Measurements from ENCODE around the gene OR7A17. TPM values are rescaled to one million over a fixed set of nuclear protein-coding genes. Genes with fewer than 3 reads are reported as not detected.

The OR7A17 gene
- not detected for total RNA-seq

GRCh38 chr19:14886032-14886431 is at the start of gene OR7A17:
Gene OR7A17, minus strand, starts transcription at chr19:14886132. Its CDS starts 4,777 bp downstream, at chr19:14881355.
- peaks cover 8% of the 10 kb centered on the region for H3K4me1 Mint-ChIP-seq (ENCODE audit: low read depth)
- no peak within 1 kb of the TSS for H3K4me3 Mint-ChIP-seq
- peaks cover 10% of the 10 kb centered on the region for H3K27me3 Mint-ChIP-seq (ENCODE audit: low read depth)
- intact Hi-C loops (cut with micrococcal nuclease): no loop called here
- CTCF ChIA-PET: no interaction called here
- no peak for DNase-seq
- H3K9me3 Mint-ChIP-seq: no peaks in the 10 kb centered on the region
- H3K36me3 Mint-ChIP-seq (ENCODE audit: low read depth): no peaks in the 10 kb centered on the region
- no peak within 1 kb of the TSS for H3K27ac Mint-ChIP-seq

DNA sequence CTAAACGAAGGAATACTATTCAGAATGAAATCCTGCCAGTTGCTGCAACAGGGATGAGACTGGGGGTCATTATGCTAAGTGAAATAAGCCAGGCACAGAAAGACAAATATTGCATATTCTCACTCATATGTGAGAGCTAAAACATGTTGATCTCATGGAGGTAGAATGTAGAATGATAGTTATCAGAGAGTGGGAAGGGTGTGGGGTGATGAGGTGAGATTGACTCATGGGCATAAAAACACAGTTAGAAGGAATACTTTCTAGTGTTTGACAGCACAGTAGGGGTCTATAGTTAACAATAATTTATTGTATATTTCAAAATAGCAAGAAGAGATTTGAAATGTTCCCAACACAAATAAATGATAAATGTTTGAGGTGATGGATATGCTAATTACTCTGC is 47.6 kb upstream of the OR7A17 start:
- DNase-seq: no peak
- intact Hi-C loops (cut with micrococcal nuclease): no loop called here
- H3K4me1 Mint-ChIP-seq (ENCODE audit: low read depth): no peaks in the 10 kb centered on the region
- H3K27ac Mint-ChIP-seq: no peak overlapping the region
- peaks cover 19% of the 10 kb centered on the region for H3K27me3 Mint-ChIP-seq (ENCODE audit: low read depth)
- H3K36me3 Mint-ChIP-seq (ENCODE audit: low read depth): no peaks in the 10 kb centered on the region
- H3K4me3 Mint-ChIP-seq: no peak overlapping the region
- peaks cover 3% of the 10 kb centered on the region for H3K9me3 Mint-ChIP-seq
- CTCF ChIA-PET: no interaction called here

DNA sequence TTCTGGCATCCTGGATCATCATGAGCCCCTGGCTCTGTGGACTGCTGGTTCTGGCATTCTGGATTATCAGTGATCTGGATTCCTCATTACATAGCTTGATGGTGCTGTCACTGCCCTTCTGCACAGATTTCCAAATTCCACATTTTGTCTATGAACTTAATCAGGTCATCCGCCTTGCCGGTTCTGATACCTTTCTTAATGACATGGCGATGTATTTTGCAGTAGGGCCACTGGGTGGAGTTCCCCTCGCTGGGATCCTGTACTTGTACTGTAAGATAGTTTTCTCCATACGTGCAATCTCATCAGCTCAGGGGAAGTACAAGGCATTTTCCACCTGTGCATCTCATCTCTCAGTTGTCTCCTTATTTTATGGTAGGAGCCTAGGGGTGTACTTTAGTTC is 30.9 kb upstream of the OR7A17 start:
- intact Hi-C loops (cut with micrococcal nuclease): no loop called here
- Mint-ChIP-seq H3K4me1 (ENCODE audit: low read depth) (no peaks in the 10 kb centered on the region), H3K9me3 (peaks cover 6% of the 10 kb centered on the region), H3K36me3 (ENCODE audit: low read depth) (no peaks in the 10 kb centered on the region), H3K27me3 (ENCODE audit: low read depth) (peaks cover 28% of the 10 kb centered on the region), H3K27ac (no peak overlapping the region), H3K4me3 (no peak overlapping the region)
- CTCF ChIA-PET: no interaction called here
- no peak for DNase-seq

GRCh38 chr19:14915116-14915515 is 29.2 kb upstream of the OR7A17 start:
- H3K36me3 Mint-ChIP-seq (ENCODE audit: low read depth): no peaks in the 10 kb centered on the region

GRCh38 chr19:14906711-14907110 is 20.8 kb upstream of the OR7A17 start:
- CTCF ChIA-PET: interaction anchor here (0.7 kb wide), 1 partner anchor 31 kb away, joined by 3 read pairs; no protein-coding TSS in a partner anchor
- H3K36me3 Mint-ChIP-seq (ENCODE audit: low read depth): no peaks in the 10 kb centered on the region
- intact Hi-C loops (cut with micrococcal nuclease): no loop called here
- no peak overlapping the region for H3K4me3 Mint-ChIP-seq
- no peak for DNase-seq
- no peaks in the 10 kb centered on the region for H3K9me3 Mint-ChIP-seq
- H3K4me1 Mint-ChIP-seq (ENCODE audit: low read depth): no peaks in the 10 kb centered on the region
- no peak overlapping the region for H3K27ac Mint-ChIP-seq
- H3K27me3 Mint-ChIP-seq (ENCODE audit: low read depth): peaks cover 13% of the 10 kb centered on the region

More at GRCh38 chr19:14915116-14915515, 29.2 kb upstream of the OR7A17 start:
- H3K4me3 Mint-ChIP-seq: no peak overlapping the region
- peaks cover 6% of the 10 kb centered on the region for H3K9me3 Mint-ChIP-seq
- intact Hi-C loops (cut with micrococcal nuclease): no loop called here
- CTCF ChIA-PET: no interaction called here
- no peak for DNase-seq
- no peak overlapping the region for H3K27ac Mint-ChIP-seq
- peaks cover 26% of the 10 kb centered on the region for H3K27me3 Mint-ChIP-seq (ENCODE audit: low read depth)
- no peaks in the 10 kb centered on the region for H3K4me1 Mint-ChIP-seq (ENCODE audit: low read depth)

- Mint-ChIP-seq H3K4me3 (no peak overlapping the region), H3K4me1 (ENCODE audit: low read depth) (no peaks in the 10 kb centered on the region), H3K27me3 (ENCODE audit: low read depth) (peaks cover 21% of the 10 kb centered on the region), H3K9me3 (no peaks in the 10 kb centered on the region), H3K36me3 (ENCODE audit: low read depth) (no peaks in the 10 kb centered on the region), H3K27ac (no peak overlapping the region)
- intact Hi-C loops (cut with micrococcal nuclease): no loop called here
- CTCF ChIA-PET: no interaction called here
- no peak for DNase-seq
Measured at GRCh38 chr19:14901675-14902260, 15.8 kb upstream of the OR7A17 start.

- intact Hi-C loops (cut with micrococcal nuclease): no loop called here
- Mint-ChIP-seq H3K4me3 (no peak overlapping the region), H3K4me1 (ENCODE audit: low read depth) (peaks cover 8% of the 10 kb centered on the region), H3K27ac (no peak overlapping the region), H3K27me3 (ENCODE audit: low read depth) (peaks cover 31% of the 10 kb centered on the region), H3K9me3 (no peaks in the 10 kb centered on the region), H3K36me3 (ENCODE audit: low read depth) (no peaks in the 10 kb centered on the region)
- CTCF ChIA-PET: interaction anchor here (0.6 kb wide), 1 partner anchor 52 kb away, joined by 3 read pairs; no protein-coding TSS in a partner anchor
- no peak for DNase-seq
Measured at GRCh38 chr19:14890643-14891379, 4.9 kb upstream of the OR7A17 start.

DNA sequence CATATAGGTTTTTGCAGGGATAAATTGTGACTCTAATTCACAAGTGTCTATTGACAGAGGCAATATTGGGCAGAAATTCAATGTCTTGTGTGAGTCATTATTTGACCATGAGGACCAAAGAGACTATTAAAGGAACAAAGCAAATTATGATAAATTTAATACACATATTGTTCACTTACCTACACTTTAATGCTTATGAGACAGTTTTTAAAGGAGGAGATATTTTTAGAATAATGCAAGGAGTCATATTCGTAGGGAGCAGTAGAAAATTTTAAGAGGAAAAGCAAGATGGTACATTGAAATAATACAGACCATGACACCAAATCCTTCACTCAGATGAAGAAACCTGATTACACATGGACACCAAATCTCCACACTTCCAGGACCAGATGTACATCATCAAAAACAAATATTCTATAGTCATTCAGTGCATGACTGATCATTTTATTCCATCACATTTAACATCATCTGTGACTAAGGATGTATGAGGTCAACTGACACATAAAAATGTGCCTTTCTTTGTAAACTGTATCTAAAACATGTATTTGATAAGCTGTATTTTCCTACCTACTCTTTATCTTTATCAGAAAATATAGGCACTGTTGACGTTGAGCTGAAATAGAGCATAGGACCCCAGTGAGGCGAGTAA is 4.2 kb upstream of the OR7A17 start:
- CTCF ChIA-PET: interaction anchor here (0.6 kb wide), 1 partner anchor 51 kb away, joined by 3 read pairs; no protein-coding TSS in a partner anchor

DNA sequence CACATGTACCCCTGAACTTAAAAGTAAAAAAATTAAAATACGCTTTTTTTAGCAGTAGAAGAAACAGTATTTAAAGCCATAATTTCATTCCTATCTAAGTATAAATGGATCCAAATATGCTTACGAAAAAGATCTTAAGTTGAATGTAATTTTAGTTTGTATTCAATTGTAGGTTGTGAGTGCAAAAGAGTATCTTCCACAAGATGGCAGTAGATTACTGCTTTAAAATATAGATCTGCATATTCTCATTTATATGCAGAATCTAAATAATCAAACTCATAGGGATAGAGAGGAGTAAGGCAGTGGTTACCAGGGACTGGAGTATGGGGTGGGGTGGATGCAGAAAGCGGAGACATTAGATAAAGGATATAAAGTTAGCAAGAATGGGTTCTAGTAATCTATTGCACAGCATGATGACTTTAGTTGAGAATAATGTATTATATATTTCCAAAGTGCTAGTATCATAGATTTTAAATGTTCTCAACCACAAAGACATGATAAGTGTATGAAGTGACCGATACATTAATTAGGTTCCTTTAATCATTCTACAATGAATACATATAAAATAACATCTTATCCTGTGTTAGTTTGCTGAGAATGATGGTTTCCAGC is 14.2 kb downstream of the OR7A17 start:
- Mint-ChIP-seq H3K27ac (no peak overlapping the region), H3K36me3 (ENCODE audit: low read depth) (no peaks in the 10 kb centered on the region), H3K4me1 (ENCODE audit: low read depth) (no peaks in the 10 kb centered on the region), H3K4me3 (no peak overlapping the region), H3K9me3 (no peaks in the 10 kb centered on the region), H3K27me3 (ENCODE audit: low read depth) (peaks cover 30% of the 10 kb centered on the region)
- DNase-seq: no peak
- intact Hi-C loops (cut with micrococcal nuclease): loop anchor here (1.0 kb wide), 1 partner anchor 279 kb away; no protein-coding TSS in a partner anchor
- CTCF ChIA-PET: no interaction called here

More for the DNA sequence above, 4.2 kb upstream of the OR7A17 start:
- no peak for DNase-seq
- intact Hi-C loops (cut with micrococcal nuclease): loop anchor here (2.0 kb wide), 1 partner anchor 103 kb away; no protein-coding TSS in a partner anchor
- H3K27me3 Mint-ChIP-seq (ENCODE audit: low read depth): peaks cover 29% of the 10 kb centered on the region
- H3K36me3 Mint-ChIP-seq (ENCODE audit: low read depth): no peaks in the 10 kb centered on the region
- peaks cover 8% of the 10 kb centered on the region for H3K4me1 Mint-ChIP-seq (ENCODE audit: low read depth)
- H3K4me3 Mint-ChIP-seq: no peak overlapping the region
- H3K9me3 Mint-ChIP-seq: no peaks in the 10 kb centered on the region
- H3K27ac Mint-ChIP-seq: no peak overlapping the region

GRCh38 chr19:14868497-14868896 is 17.4 kb downstream of the OR7A17 start:
- H3K27me3 Mint-ChIP-seq (ENCODE audit: low read depth): peaks cover 36% of the 10 kb centered on the region
- H3K4me3 Mint-ChIP-seq: no peak overlapping the region
- H3K4me1 Mint-ChIP-seq (ENCODE audit: low read depth): no peaks in the 10 kb centered on the region
- intact Hi-C loops (cut with micrococcal nuclease): no loop called here
- H3K9me3 Mint-ChIP-seq: no peaks in the 10 kb centered on the region
- no peak overlapping the region for H3K27ac Mint-ChIP-seq
- no peaks in the 10 kb centered on the region for H3K36me3 Mint-ChIP-seq (ENCODE audit: low read depth)
- DNase-seq: no peak
- CTCF ChIA-PET: no interaction called here

DNA sequence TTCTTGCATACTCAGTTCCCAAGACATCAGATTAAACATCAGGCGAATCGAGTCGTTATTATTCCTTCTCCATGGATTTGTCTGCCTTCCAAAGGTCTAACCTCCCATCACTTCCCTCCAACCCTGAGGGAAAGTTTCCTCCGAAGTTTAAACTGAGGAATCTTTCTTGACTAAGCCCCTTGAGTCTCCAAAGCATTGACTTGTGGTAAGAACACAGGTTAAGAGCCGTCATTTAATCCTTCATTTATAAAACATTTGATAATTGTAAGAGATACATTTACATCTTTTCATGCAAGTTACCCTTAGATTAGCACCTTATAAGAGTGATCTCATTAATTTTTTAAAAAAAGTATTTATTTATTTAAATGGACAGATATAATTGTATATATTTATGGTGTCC is 37.1 kb downstream of the OR7A17 start, which contains the start of gene OR7A10:
Gene OR7A10 (minus strand): TSS at position 101 of the 400 bp plus-strand sequence. CDS start 7,045 bp downstream, outside the sequence.
- Mint-ChIP-seq H3K9me3 (no peaks in the 10 kb centered on the region), H3K4me1 (ENCODE audit: low read depth) (no peaks in the 10 kb centered on the region), H3K4me3 (no peak within 1 kb of the TSS), H3K36me3 (ENCODE audit: low read depth) (no peaks in the 10 kb centered on the region), H3K27ac (no peak within 1 kb of the TSS), H3K27me3 (ENCODE audit: low read depth) (peaks cover 10% of the 10 kb centered on the region)
- intact Hi-C loops (cut with micrococcal nuclease): no loop called here
- no peak for DNase-seq
- CTCF ChIA-PET: no interaction called here

GRCh38 chr19:14843578-14843977 is 42.4 kb downstream of the OR7A17 start:
- no peak overlapping the region for H3K4me3 Mint-ChIP-seq
- no peaks in the 10 kb centered on the region for H3K4me1 Mint-ChIP-seq (ENCODE audit: low read depth)
- intact Hi-C loops (cut with micrococcal nuclease): no loop called here
- DNase-seq: no peak
- H3K36me3 Mint-ChIP-seq (ENCODE audit: low read depth): no peaks in the 10 kb centered on the region
- no peak overlapping the region for H3K27ac Mint-ChIP-seq
- CTCF ChIA-PET: no interaction called here
- H3K9me3 Mint-ChIP-seq: no peaks in the 10 kb centered on the region
- H3K27me3 Mint-ChIP-seq (ENCODE audit: low read depth): peaks cover 9% of the 10 kb centered on the region
